Umbilical cord (tissue), 2 donors: ENCODE data around the gene GSS. TPM values are rescaled to one million over a fixed set of nuclear protein-coding genes. Genes with fewer than 3 reads are reported as not detected.

ENCODE experiments used
- DNase-seq: peaks from one replicate; pipeline ENCODE4 v3.0.0-alpha.2; 2015; ENCODE audit warnings: low spot score
- total RNA-seq: library from RNA; depleted of rRNA; stranded (reverse); fragments of >200 nt; gene quantifications from one replicate; pipeline ENCODE4 v1.2.3, GENCODE V29; 2014; ENCODE audit warnings: low replicate concordance; ENCODE audit not compliant: insufficient read depth

Gene GSS
- total RNA-seq: 39.5 TPM

DNA sequence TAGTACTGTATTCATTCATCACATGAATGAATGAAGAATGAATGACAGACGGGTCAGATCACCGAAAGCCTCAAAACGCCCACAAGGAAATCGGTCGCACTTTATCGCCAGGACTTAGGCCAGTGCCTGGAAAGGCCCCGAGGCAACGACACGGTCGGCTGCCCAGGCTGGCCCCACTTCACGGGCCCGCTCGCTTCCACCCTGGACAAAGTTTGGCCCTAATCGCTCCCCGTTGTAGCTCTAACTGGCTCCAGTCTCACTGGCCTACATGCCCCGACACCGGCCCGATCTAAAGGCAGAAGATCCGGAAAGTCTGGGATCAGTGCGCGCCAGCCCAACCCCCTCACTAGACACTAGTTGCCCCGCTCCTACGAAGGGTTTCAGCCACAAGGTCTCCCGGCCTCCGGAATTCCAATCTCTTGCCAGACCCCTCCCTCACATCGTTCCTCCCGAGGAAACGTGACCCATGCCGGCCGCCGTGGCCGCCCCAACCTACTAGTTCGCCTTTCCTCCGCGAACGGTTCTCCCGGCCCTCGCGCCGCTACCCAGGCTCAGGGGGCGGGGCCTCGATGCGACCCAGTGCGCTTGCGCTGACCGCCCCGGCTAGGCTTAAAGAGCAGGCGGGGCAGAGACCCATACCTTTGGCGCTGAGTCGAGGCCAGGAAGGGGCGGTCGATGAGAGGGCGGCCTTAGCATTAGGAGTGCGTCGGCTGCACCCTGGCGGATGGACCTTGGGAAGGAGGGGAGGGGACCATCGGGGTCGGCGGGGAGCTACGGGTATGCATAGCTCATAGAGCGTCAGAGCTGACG lies at the start of gene GSS, which contains the start of gene MYH7B:
Gene GSS, minus strand, starts transcription at position 576 of the 810 bp plus-strand sequence. CDS start 3,954 bp downstream, outside the sequence.
Gene MYH7B, plus strand, starts transcription at position 638 of the 810 bp plus-strand sequence. CDS start 22,138 bp downstream, outside the sequence.
- DNase-seq: peak; percentile 99

DNA sequence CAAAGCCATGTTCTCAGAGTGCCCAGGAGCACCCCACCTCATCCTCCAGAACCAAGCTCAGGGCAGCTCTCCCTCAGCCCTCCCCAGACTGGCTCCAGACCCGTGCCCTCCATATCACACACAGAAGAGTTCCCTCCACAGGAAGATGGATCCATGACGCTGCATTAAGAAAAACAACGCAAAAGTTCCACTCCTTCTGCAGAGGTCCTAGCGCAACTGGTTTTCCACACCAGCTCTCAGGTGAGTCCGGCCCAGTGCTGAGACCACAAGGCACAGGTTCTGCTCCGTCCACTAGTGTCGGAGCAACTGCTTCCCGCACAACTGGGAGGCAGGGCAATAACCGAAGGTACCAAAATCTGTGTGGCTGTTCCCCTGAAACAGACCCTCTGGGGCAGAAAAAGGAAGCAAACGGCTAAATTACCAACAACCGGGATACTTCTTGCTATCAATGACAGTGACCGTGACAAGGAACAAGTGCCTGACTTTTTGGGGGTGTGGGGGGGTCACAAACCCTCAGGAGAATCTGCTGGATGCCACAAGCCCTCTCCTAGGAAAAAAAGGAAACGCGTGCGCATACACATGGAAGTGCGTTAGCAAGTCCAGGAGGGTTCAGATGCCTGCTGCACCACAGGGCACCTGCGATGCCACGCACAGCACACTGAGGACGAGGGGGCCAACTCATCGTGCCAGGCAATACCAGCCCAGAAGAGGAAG lies 49.3 kb upstream of the GSS start:
- DNase-seq: no peak

DNA sequence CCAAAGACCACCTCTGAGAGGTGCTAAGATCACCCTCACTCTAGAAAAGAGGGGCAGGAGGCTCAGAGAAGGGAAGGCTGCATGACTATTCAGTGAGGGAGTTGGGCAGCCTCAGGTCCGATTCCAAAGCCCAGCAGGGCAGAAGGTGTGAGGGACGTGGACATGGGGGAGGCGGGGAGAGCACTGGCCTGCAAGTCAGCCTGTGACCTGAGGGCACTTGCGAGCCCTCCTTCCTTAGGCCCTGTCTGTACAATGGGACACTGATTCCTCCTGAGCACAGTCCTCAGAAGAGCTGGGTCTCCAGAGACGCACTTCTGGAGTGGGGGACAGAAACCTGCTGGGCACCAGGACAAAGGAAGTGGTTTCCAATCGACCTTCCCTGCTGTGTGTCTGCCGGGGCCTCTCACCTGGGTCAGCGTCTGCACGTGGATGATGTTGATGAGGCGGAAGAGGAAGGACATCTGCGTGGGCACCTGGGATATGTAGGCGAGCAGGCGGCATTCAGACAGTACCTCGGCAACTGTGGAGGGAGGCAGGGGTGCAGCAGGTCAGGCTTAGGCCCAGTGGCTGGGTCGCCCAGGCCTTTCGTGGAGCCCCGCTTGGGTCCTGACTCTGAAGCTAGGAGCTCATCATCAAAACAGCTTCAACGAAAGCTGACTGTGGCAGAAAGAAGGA lies 48.6 kb upstream of the GSS start:
- no peak for DNase-seq

DNA sequence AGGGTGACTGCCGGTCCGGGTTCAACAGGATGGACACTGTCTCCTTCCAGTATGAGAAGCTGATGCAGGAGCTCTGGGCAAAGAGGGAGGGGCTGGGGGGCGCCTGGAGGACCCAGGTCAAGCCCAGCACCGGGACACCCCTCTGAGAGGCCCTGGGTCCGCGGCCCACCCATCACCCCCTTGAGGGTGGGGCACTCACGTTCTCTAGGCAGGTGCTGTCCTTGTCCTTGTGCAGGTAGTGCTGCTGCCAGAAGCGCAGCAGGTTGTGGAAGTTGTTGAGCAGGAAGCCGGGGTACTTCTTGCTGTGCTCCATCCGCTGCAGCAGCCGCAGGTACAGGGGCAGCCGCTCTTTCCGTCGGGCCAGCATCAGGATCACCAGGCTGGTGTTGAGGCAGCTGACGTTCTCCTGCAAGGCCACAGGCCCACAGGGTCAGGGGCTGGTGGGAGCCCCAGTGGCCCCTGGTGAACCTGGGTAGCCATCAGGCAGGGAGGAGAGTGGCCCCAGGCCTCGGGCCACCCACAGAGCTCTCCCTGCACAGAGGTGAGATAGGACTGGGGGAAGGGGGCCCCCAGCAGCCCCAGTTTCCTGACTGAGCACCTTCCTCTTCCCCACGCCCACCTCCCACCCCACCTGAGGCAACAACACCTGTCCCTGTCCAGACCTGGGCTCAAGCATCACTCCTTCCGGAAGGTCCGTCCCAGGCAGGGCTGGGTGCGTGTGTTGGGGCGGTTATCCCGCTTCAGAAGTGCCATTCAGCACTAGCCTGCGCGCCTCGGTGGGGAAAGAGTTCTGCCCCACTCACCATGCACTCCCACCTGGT lies 47.8 kb upstream of the GSS start:
- no peak for DNase-seq

DNA sequence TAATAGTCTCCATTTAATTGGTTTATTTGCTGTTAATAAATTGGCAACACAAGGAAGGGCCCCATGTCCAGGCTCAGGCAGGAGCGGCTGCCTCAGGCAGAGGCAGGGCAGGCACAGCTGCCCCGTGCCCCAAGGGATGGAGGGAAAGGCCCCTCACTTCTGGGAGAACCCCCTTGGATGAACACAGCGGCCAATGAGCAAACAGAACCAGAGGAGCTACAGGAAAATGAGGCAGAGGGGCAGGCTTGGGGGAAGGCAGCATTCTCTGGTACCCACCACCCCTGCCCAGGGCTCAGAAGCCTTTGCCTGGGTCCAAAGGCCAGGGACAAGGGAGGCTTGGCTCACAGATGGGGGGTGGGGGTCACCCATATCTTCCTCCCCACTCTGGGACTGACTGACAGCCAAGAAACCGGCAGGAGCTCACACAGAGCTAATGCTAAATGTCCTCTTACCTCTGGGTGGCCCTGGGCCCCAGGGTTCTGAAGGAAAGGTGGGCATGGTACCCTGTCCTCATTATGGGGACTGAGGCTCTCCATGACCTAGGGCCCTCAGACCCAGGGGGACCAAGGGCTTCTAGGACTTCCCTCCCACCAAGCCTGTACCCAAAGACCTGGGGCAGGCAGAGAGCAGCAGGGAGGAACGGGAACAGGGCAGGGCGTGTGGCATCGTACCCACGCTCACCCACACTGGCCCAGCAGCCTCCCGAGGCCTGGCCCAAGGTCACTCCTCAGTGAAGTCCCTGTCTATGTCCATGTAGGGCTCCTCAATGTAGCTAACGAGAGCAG lies 47.0 kb upstream of the GSS start:
- no peak for DNase-seq

DNA sequence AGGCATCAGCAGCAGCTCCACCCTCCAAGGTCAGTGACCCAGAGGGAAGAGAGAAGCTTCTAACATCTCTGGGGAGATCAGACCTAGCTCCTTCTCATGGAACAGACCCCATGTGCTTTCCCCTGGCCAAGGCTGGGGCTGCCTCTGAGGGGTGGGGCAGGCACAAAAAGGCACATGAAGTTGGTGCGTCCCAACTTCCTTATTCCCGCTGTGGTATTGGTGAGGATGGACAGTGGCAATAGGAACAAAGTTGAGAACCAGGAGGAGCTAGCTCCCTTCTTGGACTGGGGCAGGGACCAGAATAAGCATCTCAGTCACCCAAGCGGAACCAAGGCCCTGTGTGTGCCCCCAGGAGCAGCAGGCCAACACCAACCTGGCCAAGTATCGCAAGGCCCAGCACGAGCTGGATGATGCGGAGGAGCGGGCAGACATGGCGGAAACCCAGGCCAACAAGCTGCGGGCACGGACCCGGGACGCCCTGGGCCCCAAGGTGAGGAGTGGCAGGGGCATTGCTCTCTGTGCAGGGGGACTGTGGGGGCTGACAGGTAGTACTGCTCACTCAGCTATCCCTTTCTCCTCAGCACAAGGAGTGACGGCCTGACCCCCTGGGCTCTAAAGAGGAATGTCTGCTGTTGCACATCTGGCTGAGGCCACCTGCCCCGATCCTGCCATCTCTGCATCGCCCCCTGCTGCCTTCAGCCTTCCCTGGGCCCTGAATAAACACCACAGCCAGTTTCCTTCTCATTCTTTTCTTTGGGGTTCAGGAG lies 46.2 kb upstream of the GSS start:
- DNase-seq: no peak

DNA sequence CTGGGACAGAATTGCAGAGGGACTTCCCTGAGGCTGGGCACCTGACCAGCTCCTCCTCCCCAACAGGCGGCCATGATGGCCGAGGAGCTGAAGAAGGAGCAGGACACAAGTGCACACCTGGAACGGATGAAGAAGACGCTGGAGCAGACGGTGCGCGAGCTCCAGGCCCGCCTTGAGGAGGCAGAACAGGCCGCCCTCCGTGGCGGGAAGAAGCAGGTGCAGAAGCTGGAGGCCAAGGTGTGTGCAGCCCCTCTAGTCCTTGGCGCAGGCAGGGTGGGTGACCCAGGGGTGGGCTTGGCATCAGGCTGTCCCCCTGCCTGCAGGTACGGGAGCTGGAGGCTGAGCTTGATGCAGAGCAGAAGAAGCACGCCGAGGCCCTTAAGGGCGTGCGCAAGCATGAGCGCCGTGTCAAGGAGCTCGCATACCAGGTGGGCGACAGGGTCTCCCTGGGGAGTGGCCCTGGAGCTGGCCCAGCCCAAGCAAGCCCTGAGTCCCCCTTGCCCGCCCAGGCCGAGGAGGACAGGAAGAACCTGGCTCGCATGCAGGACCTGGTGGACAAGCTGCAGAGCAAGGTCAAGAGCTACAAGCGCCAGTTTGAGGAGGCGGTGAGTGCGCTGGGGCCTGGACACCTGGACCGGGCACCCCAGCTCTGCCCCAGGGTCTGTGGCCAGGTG lies 45.5 kb upstream of the GSS start:
- no peak for DNase-seq

DNA sequence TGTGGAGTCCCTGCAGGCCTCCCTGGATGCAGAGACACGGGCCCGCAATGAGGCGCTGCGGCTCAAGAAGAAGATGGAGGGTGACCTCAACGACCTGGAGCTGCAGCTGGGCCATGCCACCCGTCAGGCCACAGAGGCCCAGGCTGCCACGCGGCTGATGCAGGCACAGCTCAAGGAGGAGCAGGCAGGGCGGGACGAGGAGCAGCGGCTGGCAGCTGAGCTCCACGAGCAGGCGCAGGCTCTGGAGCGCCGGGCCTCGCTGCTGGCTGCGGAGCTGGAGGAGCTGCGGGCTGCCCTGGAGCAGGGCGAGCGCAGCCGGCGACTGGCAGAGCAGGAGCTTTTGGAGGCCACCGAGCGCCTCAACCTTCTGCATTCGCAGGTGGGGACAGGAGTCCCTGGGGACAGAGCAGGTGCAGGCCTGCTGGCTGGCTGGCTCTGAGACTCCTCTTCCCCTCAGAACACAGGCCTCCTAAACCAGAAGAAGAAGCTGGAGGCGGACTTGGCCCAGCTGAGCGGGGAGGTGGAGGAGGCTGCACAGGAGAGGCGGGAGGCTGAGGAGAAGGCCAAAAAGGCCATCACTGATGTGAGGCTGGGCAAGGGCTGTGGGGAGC lies 44.8 kb upstream of the GSS start:
- no peak for DNase-seq

DNA sequence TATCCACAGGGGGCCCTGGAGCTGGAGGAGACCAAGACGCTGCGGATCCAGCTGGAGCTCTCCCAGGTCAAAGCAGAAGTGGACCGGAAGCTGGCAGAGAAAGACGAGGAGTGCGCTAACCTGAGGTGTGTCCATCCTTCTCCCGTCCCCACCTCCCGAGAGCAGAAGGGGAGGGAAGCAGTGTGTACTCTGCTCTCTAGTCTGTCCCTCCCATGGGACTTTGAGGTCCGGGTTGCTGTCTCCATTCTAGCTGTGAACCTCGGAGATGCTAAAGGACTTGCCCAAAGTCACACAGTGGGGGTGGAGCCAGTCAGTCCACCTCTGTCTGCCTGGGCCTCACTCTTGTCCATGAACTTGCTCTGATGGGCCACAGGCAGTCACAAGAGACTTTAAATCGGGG lies 44.2 kb upstream of the GSS start:
- no peak for DNase-seq

DNA sequence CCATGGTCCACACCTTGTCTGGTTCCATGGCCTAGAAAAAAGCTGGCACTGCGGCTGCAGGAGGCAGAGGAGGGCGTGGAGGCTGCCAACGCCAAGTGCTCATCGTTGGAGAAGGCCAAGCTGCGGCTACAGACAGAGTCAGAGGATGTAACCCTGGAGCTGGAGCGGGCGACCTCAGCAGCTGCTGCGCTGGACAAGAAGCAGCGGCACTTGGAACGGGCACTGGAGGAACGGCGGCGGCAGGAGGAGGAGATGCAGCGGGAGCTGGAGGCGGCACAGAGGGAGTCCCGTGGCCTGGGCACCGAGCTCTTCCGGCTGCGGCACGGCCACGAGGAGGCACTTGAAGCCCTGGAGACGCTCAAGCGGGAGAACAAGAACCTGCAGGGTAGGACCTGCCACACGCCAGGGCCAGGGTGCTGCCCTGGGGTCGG lies 43.4 kb upstream of the GSS start:
- no peak for DNase-seq

DNA sequence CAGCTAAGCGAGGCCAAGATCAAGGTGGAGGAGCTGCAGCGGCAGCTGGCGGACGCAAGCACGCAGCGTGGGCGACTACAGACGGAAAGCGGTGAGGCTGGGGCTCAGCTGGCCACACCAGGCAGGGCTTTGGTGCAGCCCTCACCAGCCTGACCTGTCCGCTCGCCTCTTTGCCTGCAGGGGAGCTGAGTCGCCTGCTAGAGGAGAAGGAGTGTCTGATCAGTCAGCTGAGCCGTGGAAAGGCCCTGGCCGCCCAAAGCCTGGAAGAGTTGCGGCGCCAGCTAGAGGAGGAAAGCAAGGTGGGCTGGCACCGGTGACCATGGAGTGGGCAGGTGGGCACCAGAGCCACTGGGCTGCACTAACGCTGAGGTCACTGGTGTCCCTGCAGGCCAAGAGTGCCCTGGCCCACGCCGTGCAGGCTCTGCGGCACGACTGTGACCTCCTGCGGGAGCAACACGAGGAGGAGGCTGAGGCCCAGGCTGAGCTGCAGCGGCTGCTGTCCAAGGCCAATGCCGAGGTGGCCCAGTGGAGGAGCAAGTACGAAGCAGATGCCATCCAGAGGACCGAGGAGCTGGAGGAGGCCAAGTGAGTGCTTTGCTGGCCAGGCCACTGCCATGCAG lies 42.8 kb upstream of the GSS start:
- DNase-seq: no peak

DNA sequence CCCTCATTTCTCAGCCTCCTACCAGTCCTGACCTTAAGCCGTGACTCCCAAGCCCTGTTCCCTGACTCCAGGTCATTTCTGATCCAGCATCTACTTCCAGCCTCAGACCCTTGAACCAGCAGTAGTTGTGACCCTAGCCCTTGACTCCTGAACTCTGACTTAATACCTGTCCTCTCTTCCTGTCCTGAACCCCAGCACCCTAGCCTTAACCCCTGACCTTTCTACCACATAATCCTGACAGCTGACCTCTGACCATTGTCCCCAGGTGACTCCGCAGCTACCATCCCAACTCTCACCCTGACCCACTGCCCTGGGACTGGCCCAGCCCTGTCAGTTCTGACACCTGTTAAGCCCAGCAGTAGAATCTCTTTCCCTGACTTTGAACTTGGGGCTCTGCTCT lies 42.2 kb upstream of the GSS start:
- DNase-seq: no peak

DNA sequence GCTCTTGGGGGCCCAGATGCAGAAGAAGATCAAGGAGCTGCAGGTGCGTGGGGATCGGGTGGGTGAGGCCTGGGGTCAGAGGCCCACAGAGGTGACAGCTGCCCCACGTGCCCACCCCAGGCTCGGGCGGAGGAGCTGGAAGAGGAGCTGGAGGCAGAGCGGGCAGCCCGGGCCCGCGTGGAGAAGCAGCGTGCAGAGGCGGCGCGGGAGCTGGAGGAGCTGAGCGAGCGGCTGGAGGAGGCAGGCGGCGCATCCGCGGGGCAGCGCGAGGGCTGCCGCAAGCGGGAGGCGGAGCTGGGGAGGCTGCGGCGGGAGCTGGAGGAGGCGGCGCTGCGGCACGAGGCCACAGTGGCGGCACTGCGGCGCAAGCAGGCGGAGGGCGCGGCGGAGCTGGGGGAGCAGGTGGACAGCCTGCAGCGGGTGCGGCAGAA lies 41.5 kb upstream of the GSS start:
- DNase-seq: peak; percentile 52

DNA sequence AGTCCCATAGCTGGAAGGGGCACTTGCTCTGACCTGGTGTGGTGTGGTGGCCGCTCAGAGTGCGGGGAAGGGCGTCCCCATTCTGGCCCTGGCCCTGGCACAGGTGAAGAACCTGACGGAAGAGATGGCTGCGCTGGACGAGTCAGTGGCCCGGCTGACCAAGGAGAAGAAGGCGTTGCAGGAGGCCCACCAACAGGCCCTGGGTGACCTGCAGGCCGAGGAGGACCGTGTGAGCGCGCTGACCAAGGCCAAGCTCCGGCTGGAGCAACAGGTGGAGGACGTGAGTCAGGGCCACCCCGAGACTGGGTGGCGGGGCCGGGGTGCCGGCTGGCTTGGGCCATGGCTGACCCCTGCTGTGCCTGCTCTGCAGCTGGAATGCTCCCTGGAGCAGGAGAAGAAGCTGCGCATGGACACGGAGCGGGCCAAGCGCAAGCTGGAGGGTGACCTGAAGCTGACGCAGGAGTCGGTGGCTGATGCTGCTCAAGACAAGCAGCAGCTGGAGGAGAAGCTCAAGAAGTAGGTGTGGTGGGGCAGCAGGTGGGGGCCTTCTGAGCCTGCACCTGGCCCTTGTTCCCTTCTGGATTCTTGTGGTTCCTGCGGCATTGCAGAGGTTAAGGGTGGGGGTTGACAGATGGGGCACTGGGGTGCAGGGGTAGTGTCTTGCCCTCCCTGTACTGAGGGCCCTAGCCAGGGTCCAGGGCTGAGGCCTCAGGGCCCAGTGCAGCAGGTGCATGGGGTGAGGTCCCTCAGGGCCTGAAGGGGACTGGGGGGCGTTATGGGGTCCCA lies 40.8 kb upstream of the GSS start:
- no peak for DNase-seq

DNA sequence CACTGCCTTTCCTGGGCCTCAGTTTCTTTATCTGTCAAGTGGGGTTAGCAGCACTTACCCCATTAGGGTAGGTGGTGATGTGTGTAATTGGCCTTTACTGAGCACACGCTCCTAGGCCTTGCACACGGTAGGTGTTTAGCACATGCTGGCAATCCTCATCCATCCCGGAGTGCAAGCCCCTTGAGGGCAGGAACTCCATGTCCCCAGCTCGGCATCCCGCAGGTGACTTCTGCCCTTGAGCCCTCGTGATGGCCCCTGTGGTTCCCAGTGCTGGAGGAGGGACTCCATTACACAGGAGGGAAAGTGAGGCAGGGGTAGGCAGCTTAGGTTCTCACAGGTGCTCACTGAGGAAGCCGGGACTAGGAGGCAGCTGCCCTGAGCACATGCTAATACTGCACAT lies 40.1 kb upstream of the GSS start:
- DNase-seq: no peak

DNA sequence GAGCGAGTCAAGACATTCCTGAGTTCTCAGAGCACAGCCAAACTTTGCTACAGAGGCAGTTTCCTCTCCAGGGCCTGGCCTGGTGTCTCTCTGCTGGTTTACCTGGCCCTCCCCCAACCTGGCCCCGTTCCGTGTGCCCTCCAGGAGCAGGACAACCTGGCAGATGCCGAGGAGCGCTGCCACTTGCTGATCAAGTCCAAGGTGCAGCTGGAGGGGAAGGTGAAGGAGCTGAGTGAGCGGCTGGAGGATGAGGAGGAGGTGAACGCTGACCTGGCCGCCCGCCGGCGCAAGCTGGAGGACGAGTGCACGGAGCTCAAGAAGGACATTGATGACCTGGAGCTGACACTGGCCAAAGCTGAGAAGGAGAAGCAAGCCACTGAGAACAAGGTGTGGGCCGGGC lies 39.6 kb upstream of the GSS start:
- DNase-seq: no peak

DNA sequence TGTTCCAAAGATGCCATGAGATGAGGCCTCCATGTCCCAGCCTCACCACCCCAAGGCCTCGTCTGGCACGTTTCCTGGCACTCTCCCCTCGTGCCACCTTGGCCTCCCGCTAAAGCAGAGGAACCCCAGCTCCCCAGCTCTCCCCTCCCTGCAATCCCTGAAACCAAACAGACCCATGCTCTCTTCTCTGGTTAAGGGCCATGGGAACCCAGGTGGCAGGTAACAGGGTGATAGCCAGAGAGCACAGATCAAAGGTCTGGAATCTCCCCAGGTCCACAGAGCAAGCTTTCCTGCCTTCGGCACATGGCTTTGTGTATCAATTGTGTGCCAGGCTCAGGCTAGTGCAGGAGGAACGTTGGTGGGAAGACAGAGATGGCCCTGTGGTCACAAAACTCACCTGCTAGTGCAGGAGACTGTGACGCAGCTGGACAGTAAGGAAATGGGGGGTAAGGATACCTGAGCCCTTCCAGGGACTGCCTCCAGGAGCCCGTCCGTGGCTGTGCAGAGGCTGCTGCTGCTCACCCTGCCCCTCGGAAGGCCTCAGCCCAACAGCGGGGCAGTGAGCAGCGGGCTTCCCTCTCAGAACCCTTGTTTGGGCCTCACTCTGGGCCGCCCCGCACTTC lies 39.0 kb upstream of the GSS start:
- no peak for DNase-seq
